H9 (cell line): ENCODE results near the gene LRRC3. TPM values are rescaled to one million over a fixed set of nuclear protein-coding genes. Genes with fewer than 3 reads are reported as not detected.

ENCODE experiments used
- DNase-seq: peaks from one replicate; pipeline ENCODE4 v3.0.0-alpha.2; 2017
- H2AFZ ChIP-seq: one replicate; pipeline ENCODE4 v1.6.1; 2013; ENCODE audit warnings: mild to moderate bottlenecking, low read length, control low read depth, moderate library complexity
- H2AK5ac ChIP-seq: 2 replicates; pipeline ENCODE4 v1.6.1; 2013; ENCODE audit warnings: low read length, control low read depth, mixed read lengths; ENCODE audit not compliant: insufficient read length
- H2BK120ac ChIP-seq: one replicate; pipeline ENCODE4 v1.6.1; 2013; ENCODE audit warnings: low read depth, mild to moderate bottlenecking, low read length, control low read depth, inconsistent platforms; ENCODE audit not compliant: poor library complexity, severe bottlenecking
- H2BK12ac ChIP-seq: 2 replicates; pipeline ENCODE4 v1.6.1; 2013; ENCODE audit warnings: low read length, control low read depth, mixed read lengths, low read depth; ENCODE audit not compliant: insufficient read length
- H2BK15ac ChIP-seq: 2 replicates; pipeline ENCODE4 v1.6.1; 2013; ENCODE audit warnings: low read depth, low read length, control low read depth
- H2BK20ac ChIP-seq: one replicate; pipeline ENCODE4 v1.6.1; 2013; ENCODE audit warnings: low read depth, mild to moderate bottlenecking, low read length, control low read depth, inconsistent platforms; ENCODE audit not compliant: poor library complexity, severe bottlenecking
- H2BK5ac ChIP-seq: 2 replicates; pipeline ENCODE4 v1.6.1; 2013; ENCODE audit warnings: low read length, control low read depth, mixed read lengths; ENCODE audit not compliant: insufficient read length
- H3K14ac ChIP-seq: 2 replicates; pipeline ENCODE4 v1.6.1; 2013; ENCODE audit warnings: low read length, control low read depth; ENCODE audit not compliant: insufficient read depth
- H3K18ac ChIP-seq: 2 replicates; pipeline ENCODE4 v1.6.1; 2013; ENCODE audit warnings: low read depth, mild to moderate bottlenecking, mixed read lengths, low read length, control low read depth; ENCODE audit not compliant: insufficient read length
- H3K23ac ChIP-seq: 2 replicates; pipeline ENCODE4 v1.6.1; 2013; ENCODE audit warnings: low read length, control low read depth, mixed read lengths, low read depth; ENCODE audit not compliant: insufficient read length
- H3K23me2 ChIP-seq: 2 replicates; pipeline ENCODE4 v1.6.1; 2013; ENCODE audit warnings: low read depth, mild to moderate bottlenecking, mixed read lengths, low read length, control low read depth; ENCODE audit not compliant: insufficient read length, poor library complexity, severe bottlenecking
- H3K27ac ChIP-seq: 2 replicates; pipeline ENCODE4 v1.5.1; 2013; ENCODE audit warnings: low read length, control low read depth, mixed read lengths, low read depth; ENCODE audit not compliant: insufficient read length
- H3K27me3 ChIP-seq: 2 replicates; pipeline ENCODE4 v1.6.1; 2013; ENCODE audit warnings: low read length, control low read depth, inconsistent platforms; ENCODE audit not compliant: insufficient read depth
- H3K4ac ChIP-seq: 2 replicates; pipeline ENCODE4 v1.6.1; 2013; ENCODE audit warnings: low read depth, mild to moderate bottlenecking, control low read depth, inconsistent platforms, low read length, moderate library complexity
- H3K4me1 ChIP-seq: 2 replicates; pipeline ENCODE4 v1.6.1; 2013; ENCODE audit warnings: low read length, control low read depth, inconsistent platforms; ENCODE audit not compliant: insufficient read depth
- H3K4me2 ChIP-seq: 2 replicates; pipeline ENCODE4 v1.6.1; 2013; ENCODE audit warnings: low read length, control low read depth, mixed read lengths; ENCODE audit not compliant: insufficient read length, insufficient read depth
- H3K56ac ChIP-seq: 2 replicates; pipeline ENCODE4 v1.6.1; 2013; ENCODE audit warnings: low read depth, mild to moderate bottlenecking, mixed read lengths, low read length, control low read depth; ENCODE audit not compliant: insufficient read length
- H3K79me1 ChIP-seq: 2 replicates; pipeline ENCODE4 v1.6.1; 2013; ENCODE audit warnings: low read depth, mild to moderate bottlenecking, moderate library complexity, low read length, control low read depth, inconsistent platforms; ENCODE audit not compliant: insufficient read depth, poor library complexity, severe bottlenecking
- H3K79me2 ChIP-seq: 2 replicates; pipeline ENCODE4 v1.6.1; 2013; ENCODE audit warnings: low read length, control low read depth, inconsistent platforms; ENCODE audit not compliant: insufficient read depth
- H3K9ac ChIP-seq: 2 replicates; pipeline ENCODE4 v1.6.1; 2013; ENCODE audit warnings: low read length, control low read depth, mixed read lengths; ENCODE audit not compliant: insufficient read length; ENCODE audit errors: extremely low read depth
- H3K9me3 ChIP-seq: one replicate; pipeline ENCODE4 v1.6.1; 2013; ENCODE audit warnings: low read depth, low read length, inconsistent platforms; ENCODE audit not compliant: control insufficient read depth
- H3T11ph ChIP-seq: one replicate; pipeline ENCODE4 v1.6.1; 2013; ENCODE audit warnings: mild to moderate bottlenecking, low read length, control low read depth, inconsistent platforms
- H4K20me1 ChIP-seq: one replicate; pipeline ENCODE4 v1.6.1; 2013; ENCODE audit not compliant: control insufficient read depth, insufficient read length, insufficient read depth
- H4K5ac ChIP-seq: 2 replicates; pipeline ENCODE4 v1.6.1; 2013; ENCODE audit warnings: low read depth, mild to moderate bottlenecking, mixed read lengths, low read length, control low read depth; ENCODE audit not compliant: insufficient read length
- H4K8ac ChIP-seq: replicated peaks from 2 replicates; pipeline ENCODE4 v1.6.1; 2013; ENCODE audit warnings: low read length, control low read depth, mixed read lengths, low read depth; ENCODE audit not compliant: insufficient read length
- H4K91ac ChIP-seq: 2 replicates; pipeline ENCODE4 v1.6.1; 2013; ENCODE audit warnings: low read depth, mild to moderate bottlenecking, moderate library complexity, mixed read lengths, low read length, control low read depth; ENCODE audit not compliant: insufficient read length
- H3K27ac Mint-ChIP-seq, 3 experiments: 2 replicates in 2 of 3; 3 replicates in 1 of 3; pipeline ENCODE4 v1.8.0; 2020 to 2021; ENCODE audit warnings: mixed read lengths in 3 of 3, mild to moderate bottlenecking in 1 of 3, moderate library complexity in 1 of 3
- H3K27me3 Mint-ChIP-seq: 2 replicates; pipeline ENCODE4 v1.8.0; 2021; ENCODE audit warnings: low read depth, mild to moderate bottlenecking, moderate library complexity, mixed read lengths
- H3K36me3 Mint-ChIP-seq, 3 experiments: 2 replicates in 2 of 3; 3 replicates in 1 of 3; pipeline ENCODE4 v1.8.0; 2020 to 2021; ENCODE audit warnings: low read depth in 3 of 3, mixed read lengths in 3 of 3; ENCODE audit not compliant: insufficient read depth in 1 of 3
- H3K4me1 Mint-ChIP-seq, 2 experiments: 2 replicates each; pipeline ENCODE4 v1.8.0; 2020; ENCODE audit warnings: mixed read lengths in 2 of 2
- H3K4me3 Mint-ChIP-seq, 2 experiments: 2 replicates in 1 of 2; 3 replicates in 1 of 2; pipeline ENCODE4 v1.8.0; 2020 to 2021; ENCODE audit warnings: mild to moderate bottlenecking in 2 of 2, mixed read lengths in 2 of 2, moderate library complexity in 1 of 2
- H3K9me3 Mint-ChIP-seq, 2 experiments: 2 replicates in 1 of 2; 3 replicates in 1 of 2; pipeline ENCODE4 v1.8.0; 2020; ENCODE audit warnings: mild to moderate bottlenecking in 2 of 2, mixed read lengths in 2 of 2, moderate library complexity in 1 of 2
- WGBS: extraction: QIAGEN DNeasy Blood & Tissue Kit; methylation state at CpG from one replicate; pipeline ENCODE4 v1.1.7; 2013; ENCODE audit warnings: missing lambda C conversion rate, low lambda C conversion rate, mixed read lengths; ENCODE audit not compliant: insufficient read length; ENCODE audit errors: extremely low coverage; 5-methylcytosine and 5-hydroxymethylcytosine counted together
- total RNA-seq: library from RNA; stranded (reverse); gene quantifications from 2 replicates; pipeline ENCODE4 v1.2.1, GENCODE V29; 2021
- TF ChIP-seq, protein P1 (sequence below): fragments of 200-600 bp; sonication (generic); conservative IDR thresholded peaks from 3 replicates; pipeline ENCODE4 v1.8.0; 2021; ENCODE audit warnings: antibody characterized with exemption, mild to moderate bottlenecking

Gene LRRC3
- total RNA-seq, 1 experiment from 2014 or later = 3.1 TPM

DNA sequence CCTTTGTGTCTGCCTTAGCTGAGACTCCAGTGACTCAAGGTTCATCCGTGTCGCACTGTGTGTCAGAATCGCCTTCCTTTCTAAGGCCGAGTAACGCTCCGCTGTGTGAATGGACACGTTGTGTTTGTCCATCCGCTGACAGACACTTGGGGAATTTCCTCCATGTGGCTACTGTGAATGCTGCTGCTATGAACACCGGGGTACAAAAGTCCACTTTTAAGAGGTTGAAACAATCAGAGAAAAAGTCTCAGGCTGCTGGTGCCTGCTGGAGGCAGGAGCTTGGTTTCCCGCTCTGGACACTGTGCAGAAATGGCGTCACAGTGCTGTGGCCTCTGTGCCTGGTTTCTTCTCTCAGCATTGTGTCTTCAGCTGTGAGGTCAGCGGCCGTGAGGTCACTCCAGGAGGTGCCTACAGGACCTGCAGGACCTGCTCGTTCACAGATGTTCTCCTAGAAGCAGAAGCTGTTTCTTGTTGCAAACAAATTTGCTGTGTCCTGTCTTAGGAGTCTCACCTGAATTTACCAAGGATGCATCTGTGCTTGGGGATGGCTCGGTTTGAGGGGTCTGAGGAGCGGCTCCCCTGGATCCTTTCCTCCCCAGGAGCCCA, 50.5 kb downstream of the LRRC3 start:
- Histone ChIP-seq H2BK120ac (no peak overlapping the region), H3K18ac (no peak overlapping the region), H4K8ac (no peak overlapping the region), H3K4me2 (no peak overlapping the region), H3K79me2 (no peaks in the 10 kb centered on the region), H3K9me3 (no peaks in the 10 kb centered on the region), H3K4me1 (no peaks in the 10 kb centered on the region), H3K23me2 (no peaks in the 10 kb centered on the region), H3T11ph (no peak overlapping the region), H3K27me3 (no peaks in the 10 kb centered on the region), H3K56ac (no peak overlapping the region), H3K23ac (no peak overlapping the region), H4K20me1 (peaks cover 5% of the 10 kb centered on the region), H4K5ac (no peak overlapping the region), H3K27ac (no peak overlapping the region), H2BK15ac (no peak overlapping the region), H3K14ac (no peak overlapping the region), H2BK5ac (no peak overlapping the region), H4K91ac (no peak overlapping the region), H2AK5ac (no peak overlapping the region), H3K79me1 (no peaks in the 10 kb centered on the region), H2BK20ac (no peak overlapping the region), H3K9ac (no peak overlapping the region), H2BK12ac (no peak overlapping the region), H3K4ac (no peak overlapping the region), H2AFZ (no peak overlapping the region)
- Mint-ChIP-seq H3K27ac (0 out of 7 replicates have a peak overlapping the region, but pooled peaks of 1 of the 3 experiments have one; percentile 35), H3K4me3 (no peak overlapping the region), H3K9me3 (no peaks in the 10 kb centered on the region), H3K36me3 (peaks cover 0 to 6% (median 3%) of the 10 kb centered on the region in 3 experiments; a peak in 4 of 7 replicates), H3K27me3 (no peaks in the 10 kb centered on the region), H3K4me1 (peaks cover 0 to 5% of the 10 kb centered on the region in 2 experiments; a peak in 3 of 4 replicates)
- DNase-seq = no peak
- WGBS = no CpG with 5 or more reads among the region's 16 CpGs
- TF ChIP-seq, protein P1, sequence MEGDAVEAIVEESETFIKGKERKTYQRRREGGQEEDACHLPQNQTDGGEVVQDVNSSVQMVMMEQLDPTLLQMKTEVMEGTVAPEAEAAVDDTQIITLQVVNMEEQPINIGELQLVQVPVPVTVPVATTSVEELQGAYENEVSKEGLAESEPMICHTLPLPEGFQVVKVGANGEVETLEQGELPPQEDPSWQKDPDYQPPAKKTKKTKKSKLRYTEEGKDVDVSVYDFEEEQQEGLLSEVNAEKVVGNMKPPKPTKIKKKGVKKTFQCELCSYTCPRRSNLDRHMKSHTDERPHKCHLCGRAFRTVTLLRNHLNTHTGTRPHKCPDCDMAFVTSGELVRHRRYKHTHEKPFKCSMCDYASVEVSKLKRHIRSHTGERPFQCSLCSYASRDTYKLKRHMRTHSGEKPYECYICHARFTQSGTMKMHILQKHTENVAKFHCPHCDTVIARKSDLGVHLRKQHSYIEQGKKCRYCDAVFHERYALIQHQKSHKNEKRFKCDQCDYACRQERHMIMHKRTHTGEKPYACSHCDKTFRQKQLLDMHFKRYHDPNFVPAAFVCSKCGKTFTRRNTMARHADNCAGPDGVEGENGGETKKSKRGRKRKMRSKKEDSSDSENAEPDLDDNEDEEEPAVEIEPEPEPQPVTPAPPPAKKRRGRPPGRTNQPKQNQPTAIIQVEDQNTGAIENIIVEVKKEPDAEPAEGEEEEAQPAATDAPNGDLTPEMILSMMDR = no peak
